Activated CD8-positive, alpha-beta T cell treated with anti-CD3 and anti-CD28 coated beads, Interleukin-2, amount 10 ng/mL, durations not matched to agents 7 days and 5 days (primary cell): ENCODE data around the gene HOXC9. TPM values are rescaled to one million over a fixed set of nuclear protein-coding genes. Genes with fewer than 3 reads are reported as not detected.

Experiments
- ATAC-seq: fragments of 150-1000 bp; cut with Tn5 transposase; one replicate; pipeline ENCODE4 v1.10.0; 2021; ENCODE audit warnings: moderate library complexity
- CTCF ChIA-PET: fragments of 350-600 bp; sonication (Branson Sonifier 250); formaldehyde crosslinking; loops from one replicate; lab custom pipeline; 2021; ENCODE audit warnings: antibody characterized with exemption; lab: Charles Lee
- POLR2A ChIA-PET: fragments of 350-600 bp; sonication (Branson Sonifier 250); formaldehyde crosslinking; loops from one replicate; lab custom pipeline; 2021; ENCODE audit warnings: antibody characterized with exemption; lab: Charles Lee
- DNase-seq: peaks from one replicate; pipeline ENCODE4 v3.0.0-alpha.2; 2020
- H3K27ac Mint-ChIP-seq: one replicate; pipeline ENCODE4 v1.8.0; 2021; ENCODE audit warnings: mild to moderate bottlenecking, mixed read lengths
- H3K27me3 Mint-ChIP-seq: one replicate; pipeline ENCODE4 v1.8.0; 2021; ENCODE audit warnings: low read depth, mixed read lengths
- H3K36me3 Mint-ChIP-seq: one replicate; pipeline ENCODE4 v1.8.0; 2021; ENCODE audit warnings: low read depth, mixed read lengths
- H3K4me1 Mint-ChIP-seq: one replicate; pipeline ENCODE4 v1.8.0; 2021; ENCODE audit warnings: low read depth, mixed read lengths
- H3K4me3 Mint-ChIP-seq: one replicate; pipeline ENCODE4 v1.8.0; 2021; ENCODE audit warnings: mild to moderate bottlenecking, mixed read lengths
- H3K9me3 Mint-ChIP-seq: one replicate; pipeline ENCODE4 v1.8.0; 2022; ENCODE audit warnings: mixed read lengths; ENCODE audit not compliant: insufficient read depth
- total RNA-seq, 2 experiments: library from RNA; stranded (reverse); gene quantifications; one replicate each; pipeline ENCODE4 v1.2.3, GENCODE V29; 2021

HOXC9 gene
- total RNA-seq, 2 experiments from 2014 or later, result not detected

- DNase-seq (no peak), ATAC-seq (no peak)
- POLR2A ChIA-PET, result interaction anchor here (0.7 kb wide), 2 partner anchors 35 to 165 kb away, joined by 3 read pairs; no protein-coding TSS in a partner anchor
- Mint-ChIP-seq H3K9me3 (no peaks in the 10 kb centered on the region), H3K27me3 (peaks cover 72% of the 10 kb centered on the region), H3K36me3 (no peaks in the 10 kb centered on the region), H3K4me3 (no peak overlapping the region), H3K4me1 (peaks cover 26% of the 10 kb centered on the region), H3K27ac (no peak overlapping the region)
- CTCF ChIA-PET, result interaction anchor here (0.9 to 12.9 kb wide), 6 partner anchors 12 to 185 kb away, joined by 3 to 248 read pairs (median 22); partner anchors contain the start of genes HOXC8 and SMUG1
Measured at GRCh38 chr12:54029529-54030441, 29.8 kb downstream of the HOXC9 start.

GRCh38 chr12:54030442-54030801 lies 30.5 kb downstream of the HOXC9 start:
- Mint-ChIP-seq H3K36me3 (no peaks in the 10 kb centered on the region), H3K4me1 (peaks cover 29% of the 10 kb centered on the region), H3K4me3 (no peak overlapping the region), H3K27me3 (peaks cover 75% of the 10 kb centered on the region), H3K9me3 (no peaks in the 10 kb centered on the region), H3K27ac (no peak overlapping the region)
- CTCF ChIA-PET, result interaction anchor here (0.9 to 12.9 kb wide), 10 partner anchors 13 to 185 kb away, joined by 3 to 248 read pairs (median 24); partner anchors contain the start of genes HOXC10, HOXC8 and SMUG1
- ATAC-seq (no peak), DNase-seq (no peak)
- POLR2A ChIA-PET, result no interaction called here

DNA sequence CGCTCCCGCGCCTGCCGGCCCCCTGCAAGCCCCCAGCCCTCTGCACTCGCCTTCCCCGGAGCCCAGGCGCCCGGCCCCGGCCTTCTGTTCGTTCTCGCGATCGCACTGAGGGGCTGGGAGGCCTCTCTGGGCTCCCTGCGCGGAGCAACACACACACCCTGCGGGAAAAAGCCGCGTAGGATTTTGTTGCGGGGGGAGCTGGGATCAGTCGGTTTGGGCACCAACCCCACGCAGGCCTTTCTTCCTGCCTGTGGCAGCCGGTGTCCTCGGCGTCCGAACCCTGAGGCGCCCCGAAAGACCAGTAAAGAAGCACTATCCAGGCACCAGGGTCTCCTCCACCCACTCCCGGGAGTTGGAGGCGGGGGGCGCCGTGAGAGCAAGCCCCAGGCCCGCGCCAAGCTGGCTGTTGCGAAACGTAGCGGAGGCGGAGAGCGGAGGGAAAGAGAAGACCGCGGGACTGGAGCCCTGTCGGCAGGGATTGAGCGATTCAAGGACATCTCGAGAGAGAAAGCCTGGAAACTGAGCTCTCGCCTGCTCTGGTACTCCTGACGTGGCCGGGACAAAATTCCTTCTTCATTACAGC lies 31.0 kb downstream of the HOXC9 start:
- Mint-ChIP-seq H3K27me3 (peaks cover 74% of the 10 kb centered on the region), H3K9me3 (no peaks in the 10 kb centered on the region), H3K4me3 (no peak overlapping the region), H3K27ac (no peak overlapping the region), H3K36me3 (no peaks in the 10 kb centered on the region), H3K4me1 (peaks cover 26% of the 10 kb centered on the region)
- ChIA-PET CTCF (interaction anchor here (0.9 to 12.9 kb wide), 16 partner anchors 10 to 190 kb away, joined by 3 to 248 read pairs (median 6); partner anchors contain the start of genes HOXC10, HOXC8 and SMUG1), POLR2A (interaction anchor here (1.0 kb wide), 1 partner anchor 22 kb away, joined by 3 read pairs; the partner anchor contains the start of gene HOXC8)
- no peak for ATAC-seq
- no peak for DNase-seq

- H3K36me3 Mint-ChIP-seq, result no peaks in the 10 kb centered on the region
- H3K4me1 Mint-ChIP-seq, result peaks cover 26% of the 10 kb centered on the region
- ChIA-PET POLR2A (interaction anchor here (1.0 kb wide), 1 partner anchor 23 kb away, joined by 3 read pairs; the partner anchor contains the start of gene HOXC8), CTCF (interaction anchor here (0.8 to 12.9 kb wide), 23 partner anchors 9 to 189 kb away, joined by 3 to 248 read pairs (median 7); partner anchors contain the start of genes HOXC10, HOXC8 and SMUG1)
- H3K9me3 Mint-ChIP-seq, result no peaks in the 10 kb centered on the region
- peaks cover 73% of the 10 kb centered on the region for H3K27me3 Mint-ChIP-seq
- no peak overlapping the region for H3K4me3 Mint-ChIP-seq
- DNase-seq, result no peak
- H3K27ac Mint-ChIP-seq, result no peak overlapping the region
- ATAC-seq, result no peak
Measured at GRCh38 chr12:54031480-54031879, 31.5 kb downstream of the HOXC9 start.

DNA sequence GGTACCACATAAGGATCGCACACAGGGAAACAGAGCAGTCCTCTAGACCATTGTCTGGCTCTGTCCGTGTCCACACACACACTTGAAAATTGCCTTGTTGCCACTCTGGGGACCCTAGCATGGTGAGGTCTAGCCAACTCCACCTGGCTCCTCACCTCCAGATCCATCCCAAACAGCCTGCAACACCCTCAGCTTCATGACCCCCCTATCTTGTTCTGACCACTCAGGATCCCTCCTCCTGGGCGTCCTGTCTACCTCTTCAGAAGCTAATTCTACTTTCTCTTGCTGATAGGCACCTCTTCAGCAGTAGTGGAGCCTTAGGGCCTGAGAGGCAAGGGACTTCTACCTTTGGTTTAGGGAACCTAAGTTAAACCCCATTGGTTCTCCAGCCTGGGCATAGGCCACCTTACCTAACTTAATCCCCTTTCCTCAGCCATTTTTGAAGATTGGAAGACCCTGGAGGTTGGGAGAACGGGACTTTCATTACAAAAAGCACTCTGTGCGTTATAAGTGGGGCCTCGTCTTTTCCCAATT lies 32.2 kb downstream of the HOXC9 start:
- Mint-ChIP-seq H3K4me3 (no peak overlapping the region), H3K27me3 (peaks cover 72% of the 10 kb centered on the region), H3K27ac (no peak overlapping the region), H3K36me3 (no peaks in the 10 kb centered on the region), H3K4me1 (peaks cover 21% of the 10 kb centered on the region), H3K9me3 (no peaks in the 10 kb centered on the region)
- ChIA-PET POLR2A (interaction anchor here (0.6 to 1.5 kb wide), 4 partner anchors 27 to 159 kb away, joined by 3 to 10 read pairs (median 4); no protein-coding TSS in a partner anchor), CTCF (interaction anchor here (0.7 to 12.9 kb wide), 43 partner anchors 8 to 1900 kb away, joined by 3 to 248 read pairs (median 6); partner anchors contain the start of genes HOXC10, HOXC13, HOXC4 and HOXC8)
- no peak for DNase-seq
- no peak for ATAC-seq

DNA sequence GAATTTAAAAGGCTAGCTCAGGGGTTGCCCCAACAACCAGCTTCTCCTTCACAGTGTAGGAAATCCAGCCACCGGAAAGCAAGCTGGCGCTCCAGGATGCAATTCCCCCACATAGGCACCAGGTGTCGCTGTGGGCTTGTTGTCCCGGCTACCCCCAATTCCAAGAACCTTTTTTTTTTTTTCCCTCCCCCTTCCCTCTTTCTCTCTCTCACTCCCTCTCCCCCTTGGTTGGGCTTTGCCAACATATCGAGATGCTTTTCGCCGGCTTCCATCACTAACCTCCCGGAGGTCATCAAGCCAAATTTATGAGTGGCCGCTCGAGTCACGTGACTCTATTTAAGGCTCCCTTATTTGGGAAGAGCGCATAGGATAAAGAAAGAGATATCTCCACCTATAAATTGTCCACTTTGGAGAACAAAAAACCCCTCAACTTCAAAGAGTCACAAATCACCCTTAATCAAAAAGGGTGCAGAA lies 32.7 kb downstream of the HOXC9 start, which contains the start of gene HOXC5:
Gene HOXC5, plus strand, starts transcription at position 424 of the 474 bp plus-strand sequence. CDS start 73 bp downstream, outside the sequence.
- peaks cover 18% of the 10 kb centered on the region for H3K4me1 Mint-ChIP-seq
- peak within 1 kb of the TSS; percentile 31 for H3K4me3 Mint-ChIP-seq
- DNase-seq (peak; percentile 77), ATAC-seq (no peak)
- no peaks in the 10 kb centered on the region for H3K9me3 Mint-ChIP-seq
- ChIA-PET CTCF (interaction anchor here (0.7 to 12.9 kb wide), 45 partner anchors 9 to 1900 kb away, joined by 3 to 248 read pairs (median 6); partner anchors contain the start of genes HOXC10, HOXC13, HOXC4 and HOXC8), POLR2A (interaction anchor here (0.5 to 1.5 kb wide), 5 partner anchors 27 to 174 kb away, joined by 3 to 10 read pairs (median 3); no protein-coding TSS in a partner anchor)
- peaks cover 74% of the 10 kb centered on the region for H3K27me3 Mint-ChIP-seq
- H3K27ac Mint-ChIP-seq, result no peak within 1 kb of the TSS
- H3K36me3 Mint-ChIP-seq, result no peaks in the 10 kb centered on the region

- H3K36me3 Mint-ChIP-seq, result no peaks in the 10 kb centered on the region
- peak overlapping the region; percentile 31 for H3K4me3 Mint-ChIP-seq
- CTCF ChIA-PET, result interaction anchor here (0.8 to 12.9 kb wide), 36 partner anchors 8 to 182 kb away, joined by 3 to 248 read pairs (median 7); partner anchors contain the start of genes HOXC10, HOXC4, HOXC8 and HOXC9
- H3K27me3 Mint-ChIP-seq, result peaks cover 73% of the 10 kb centered on the region
- H3K4me1 Mint-ChIP-seq, result peaks cover 18% of the 10 kb centered on the region
- ATAC-seq (peak; percentile 42), DNase-seq (no peak)
- POLR2A ChIA-PET, result interaction anchor here (0.5 to 1.5 kb wide), 5 partner anchors 28 to 174 kb away, joined by 3 to 10 read pairs (median 3); no protein-coding TSS in a partner anchor
- no peaks in the 10 kb centered on the region for H3K9me3 Mint-ChIP-seq
- H3K27ac Mint-ChIP-seq, result no peak overlapping the region
Measured at GRCh38 chr12:54033106-54033979, 33.4 kb downstream of the HOXC9 start.

GRCh38 chr12:54033980-54034784 lies 34.2 kb downstream of the HOXC9 start:
- Mint-ChIP-seq H3K4me1 (peaks cover 18% of the 10 kb centered on the region), H3K9me3 (no peaks in the 10 kb centered on the region), H3K4me3 (peak overlapping the region; percentile 34), H3K27me3 (peaks cover 78% of the 10 kb centered on the region), H3K27ac (no peak overlapping the region), H3K36me3 (no peaks in the 10 kb centered on the region)
- CTCF ChIA-PET, result interaction anchor here (4.2 to 12.9 kb wide), 3 partner anchors 158 to 173 kb away, joined by 63 to 248 read pairs (median 74); partner anchors contain the start of gene SMUG1
- no peak for DNase-seq
- POLR2A ChIA-PET, result no interaction called here
- ATAC-seq, result peak; percentile 35

DNA sequence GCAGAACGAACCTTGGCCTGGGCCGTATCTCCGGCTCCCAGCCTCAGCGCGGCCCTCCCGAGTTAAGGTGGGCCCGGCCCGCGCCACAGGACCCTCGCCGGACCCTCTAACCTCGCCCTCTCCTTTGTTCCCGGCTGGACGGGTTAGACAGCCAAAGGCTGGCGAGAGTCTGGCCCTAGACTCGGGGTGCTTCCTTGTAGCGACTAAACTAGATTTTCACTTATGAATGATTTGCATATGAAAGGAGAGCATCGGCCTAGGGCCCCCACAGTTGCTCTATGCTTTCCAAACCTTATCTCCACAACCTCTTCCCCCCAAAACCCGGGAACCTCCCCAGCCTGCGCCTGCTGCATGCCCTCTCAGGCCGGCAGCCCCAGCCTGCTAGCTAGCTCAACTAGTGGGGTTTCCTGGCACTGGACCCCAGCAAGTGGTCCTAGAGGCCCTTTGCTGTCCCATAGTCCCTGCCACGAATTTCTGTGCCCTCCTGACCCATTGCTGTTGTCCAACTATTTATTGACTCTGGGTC lies 34.9 kb downstream of the HOXC9 start:
- Mint-ChIP-seq H3K36me3 (no peaks in the 10 kb centered on the region), H3K4me1 (peaks cover 18% of the 10 kb centered on the region), H3K4me3 (no peak overlapping the region), H3K9me3 (no peaks in the 10 kb centered on the region), H3K27ac (no peak overlapping the region), H3K27me3 (peaks cover 79% of the 10 kb centered on the region)
- POLR2A ChIA-PET, result no interaction called here
- CTCF ChIA-PET, result interaction anchor here (12.9 kb wide), 1 partner anchor 157 kb away, joined by 248 read pairs; the partner anchor contains the start of gene SMUG1
- no peak for DNase-seq
- ATAC-seq, result no peak
